HEK293 (cell line): ENCODE measurements around the gene AIFM3.

Experiments
- ZNF776 ChIP-seq: fragments of 450-650 bp; formaldehyde crosslinking; IDR thresholded peaks from 2 replicates; pipeline ENCODE4 v1.5.0; 2017; ENCODE audit warnings: missing biosample characterization, missing genetic modification characterization, borderline replicate concordance
- TF ChIP-seq, protein P1 (sequence below): fragments of 450-650 bp; IDR thresholded peaks from 2 replicates; pipeline ENCODE4 v1.5.1; 2018; ENCODE audit warnings: missing biosample characterization, missing genetic modification characterization

DNA sequence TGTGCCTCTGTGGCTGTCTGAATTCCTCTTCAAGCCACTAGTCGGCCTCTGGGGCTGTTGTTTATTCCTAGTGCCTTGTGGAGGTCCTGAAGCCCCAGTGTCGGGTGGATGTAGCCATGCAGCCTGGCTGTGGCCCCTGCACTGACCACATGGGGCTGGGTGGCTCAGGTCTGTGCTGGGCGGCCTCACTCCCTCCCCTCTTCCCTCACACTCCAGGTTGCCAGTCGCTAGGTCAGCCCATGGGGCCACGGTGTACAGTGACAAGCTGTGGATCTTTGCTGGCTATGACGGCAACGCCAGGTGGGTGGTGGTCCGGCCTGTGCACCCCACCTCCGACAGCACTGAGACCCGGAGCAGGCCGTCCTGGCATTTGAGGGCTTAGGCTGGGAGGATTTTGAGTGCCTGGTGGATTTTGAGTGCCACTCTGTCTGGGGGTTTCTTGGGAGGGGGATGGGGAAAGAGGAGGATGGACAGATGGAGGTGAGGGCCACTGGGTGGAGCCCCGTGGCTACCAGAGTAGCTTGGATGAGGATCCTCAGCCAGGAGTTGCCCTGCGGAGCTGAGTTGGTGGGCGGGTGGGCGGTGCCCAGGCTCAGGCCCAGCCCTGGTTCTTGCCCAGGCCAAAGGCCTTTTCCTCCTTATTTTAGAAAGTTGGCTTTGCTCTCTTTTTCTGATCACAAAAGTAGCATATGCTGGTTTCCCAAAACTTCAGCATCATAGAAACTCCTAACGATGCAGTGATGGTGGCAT, 21.7 kb downstream of the AIFM3 start:
- TF ChIP-seq ZNF776, result no peak
- TF ChIP-seq, protein P1, sequence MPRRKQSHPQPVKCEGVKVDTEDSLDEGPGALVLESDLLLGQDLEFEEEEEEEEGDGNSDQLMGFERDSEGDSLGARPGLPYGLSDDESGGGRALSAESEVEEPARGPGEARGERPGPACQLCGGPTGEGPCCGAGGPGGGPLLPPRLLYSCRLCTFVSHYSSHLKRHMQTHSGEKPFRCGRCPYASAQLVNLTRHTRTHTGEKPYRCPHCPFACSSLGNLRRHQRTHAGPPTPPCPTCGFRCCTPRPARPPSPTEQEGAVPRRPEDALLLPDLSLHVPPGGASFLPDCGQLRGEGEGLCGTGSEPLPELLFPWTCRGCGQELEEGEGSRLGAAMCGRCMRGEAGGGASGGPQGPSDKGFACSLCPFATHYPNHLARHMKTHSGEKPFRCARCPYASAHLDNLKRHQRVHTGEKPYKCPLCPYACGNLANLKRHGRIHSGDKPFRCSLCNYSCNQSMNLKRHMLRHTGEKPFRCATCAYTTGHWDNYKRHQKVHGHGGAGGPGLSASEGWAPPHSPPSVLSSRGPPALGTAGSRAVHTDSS, result no peak
